Stimulated activated CD4-positive, alpha-beta T cell treated with anti-CD3 and anti-CD28 coated beads, Interleukin-15, amount 100 ng/mL, for 48 hours (primary cell): ENCODE results near the gene CGB2.
"Not testable (repeated sequence)": the region's sequence is repeated elsewhere in the genome, so short reads cannot be mapped to it uniquely, and the experiment has no call there.

ENCODE experiments used
- DNase-seq, 2 donors: peaks; one replicate each; pipeline ENCODE4 v3.0.0-alpha.2; 2020; ENCODE audit warnings: low read depth in 2 of 2

The CGB2 gene

GRCh38 chr19:49067554-49067953 is 35.9 kb downstream of the CGB2 start:
- no peak for DNase-seq

- no peak for DNase-seq
Observed at GRCh38 chr19:49069026-49069425, 37.3 kb downstream of the CGB2 start.

GRCh38 chr19:49070416-49070815 is 38.7 kb downstream of the CGB2 start:
- DNase-seq: no peak

GRCh38 chr19:49071860-49072547 is 40.3 kb downstream of the CGB2 start:
- no peak for DNase-seq

GRCh38 chr19:49073514-49074378 is 42.1 kb downstream of the CGB2 start:
- DNase-seq: no peak

GRCh38 chr19:49074869-49075268 is 43.2 kb downstream of the CGB2 start:
- DNase-seq: not testable (repeated sequence)

GRCh38 chr19:49080392-49080791 is 48.7 kb downstream of the CGB2 start:
- no peak for DNase-seq

GRCh38 chr19:49081273-49081672 is 49.6 kb downstream of the CGB2 start:
- no peak for DNase-seq
